CD4-positive, alpha-beta T cell treated with Interleukin-6 for 4 hours (primary cell): ENCODE results near the gene SHMT1.
A peak's percentile ranks its signal among the peaks of the same experiment; 100 is the strongest.
"Not testable (repeated sequence)": the region's sequence is repeated elsewhere in the genome, so short reads cannot be mapped to it uniquely, and the experiment has no call there.

Experiments
- DNase-seq: peaks from one replicate; pipeline ENCODE4 v3.0.0-alpha.2; 2020; ENCODE audit warnings: mixed read lengths

The SHMT1 gene

GRCh38 chr17:18363101-18364049 is at the start of gene SHMT1:
Gene SHMT1 (minus strand): TSS chr17:18363550. CDS start chr17:18355981, 7,569 bp downstream.
- peak; percentile 93 for DNase-seq

- not testable (repeated sequence) for DNase-seq
These were observed 48.7 kb upstream of the SHMT1 start for GRCh38 chr17:18412001-18412538.

GRCh38 chr17:18411377-18411864 is 48.1 kb upstream of the SHMT1 start:
- DNase-seq, result peak; percentile 18

DNA sequence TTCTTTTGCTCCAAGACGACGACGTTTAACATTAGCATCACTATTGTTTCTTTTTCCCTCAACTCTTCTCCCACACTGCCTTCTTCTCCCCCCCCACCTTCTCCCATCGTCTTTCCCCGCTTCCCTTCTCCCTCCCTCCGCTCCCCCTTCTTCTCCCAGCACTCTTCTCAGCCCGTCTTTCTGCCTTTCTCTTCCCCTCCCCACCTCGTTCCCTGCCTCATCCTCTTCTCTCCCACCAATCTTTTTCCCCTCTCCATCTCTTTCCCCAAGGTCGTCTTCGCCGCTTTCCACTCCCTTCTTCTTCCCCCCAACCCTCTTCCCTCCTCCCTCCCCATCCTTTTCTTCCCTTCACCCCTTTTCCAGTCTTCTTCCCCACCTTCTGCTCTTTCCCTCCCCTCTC is 47.4 kb upstream of the SHMT1 start:
- DNase-seq, result not testable (repeated sequence)

GRCh38 chr17:18409321-18409720 is 46.0 kb upstream of the SHMT1 start:
- not testable (repeated sequence) for DNase-seq

GRCh38 chr17:18408906-18409305 is 45.6 kb upstream of the SHMT1 start:
- DNase-seq, result not testable (repeated sequence)

- not testable (repeated sequence) for DNase-seq
These were observed 40.3 kb upstream of the SHMT1 start for GRCh38 chr17:18403604-18404003.

- not testable (repeated sequence) for DNase-seq
These were observed 39.8 kb upstream of the SHMT1 start for GRCh38 chr17:18403166-18403565.

GRCh38 chr17:18401872-18402590 is 38.7 kb upstream of the SHMT1 start:
- DNase-seq, result not testable (repeated sequence)

DNA sequence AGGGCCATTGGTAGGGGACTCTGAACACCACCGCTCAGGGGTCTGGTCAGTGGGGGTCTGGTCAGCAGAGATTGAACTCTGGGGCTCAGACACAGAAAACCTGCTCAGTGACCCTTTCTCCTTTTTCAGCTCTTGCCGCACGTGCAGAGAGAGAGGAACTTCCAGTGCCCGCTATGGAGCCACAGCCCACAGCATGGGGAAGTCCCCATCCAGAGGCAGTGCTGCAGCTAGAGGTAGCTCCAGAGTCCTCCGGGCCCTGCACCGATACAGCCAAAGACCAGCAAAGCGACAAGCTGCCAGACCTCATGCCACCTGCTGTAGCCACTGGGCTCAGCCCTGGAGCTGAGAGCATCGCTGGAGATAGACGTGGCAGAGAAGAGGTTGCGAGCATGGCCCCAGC is 25.4 kb upstream of the SHMT1 start:
- DNase-seq, result not testable (repeated sequence)

- DNase-seq, result not testable (repeated sequence)
These were observed 24.9 kb upstream of the SHMT1 start for GRCh38 chr17:18388266-18388665.

DNA sequence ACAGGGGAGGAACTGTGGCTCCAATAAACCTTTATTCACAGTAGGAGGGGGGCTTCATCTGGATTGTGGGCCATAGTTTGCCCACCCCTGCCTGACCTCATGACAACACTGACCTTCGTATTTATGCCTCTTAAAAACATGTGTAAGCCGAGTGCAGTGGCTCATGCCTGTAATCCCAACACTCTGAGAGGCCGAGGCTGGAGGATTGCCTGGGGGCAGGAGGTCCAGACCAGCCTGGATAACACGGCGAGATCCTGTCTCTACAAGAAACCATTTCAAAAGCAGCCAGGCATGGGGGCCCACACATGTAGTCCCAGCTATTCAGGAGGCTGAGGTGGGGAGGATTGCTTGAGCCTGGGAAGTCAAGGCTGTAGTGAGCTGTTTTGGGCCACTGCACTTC is 24.2 kb upstream of the SHMT1 start:
- not testable (repeated sequence) for DNase-seq

DNA sequence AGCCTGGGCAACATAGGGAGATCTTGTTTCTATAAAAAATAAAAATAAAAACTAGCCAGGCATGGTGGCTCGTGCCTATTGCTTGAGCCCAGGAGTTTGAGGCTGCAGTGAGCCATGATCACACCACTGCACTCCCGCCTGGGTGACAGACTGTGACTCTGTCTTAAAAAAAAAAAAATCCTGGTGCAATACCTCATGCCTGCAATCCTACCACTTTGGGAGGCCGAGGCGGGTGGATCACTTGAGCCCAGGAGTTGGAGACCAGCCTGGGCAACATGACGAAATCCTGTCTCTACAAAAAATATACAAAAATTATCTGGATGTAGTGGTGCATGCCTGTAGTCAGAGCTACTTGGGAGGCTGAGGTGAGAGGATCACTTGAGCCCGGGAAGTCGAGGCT is 20.9 kb upstream of the SHMT1 start:
- not testable (repeated sequence) for DNase-seq

DNA sequence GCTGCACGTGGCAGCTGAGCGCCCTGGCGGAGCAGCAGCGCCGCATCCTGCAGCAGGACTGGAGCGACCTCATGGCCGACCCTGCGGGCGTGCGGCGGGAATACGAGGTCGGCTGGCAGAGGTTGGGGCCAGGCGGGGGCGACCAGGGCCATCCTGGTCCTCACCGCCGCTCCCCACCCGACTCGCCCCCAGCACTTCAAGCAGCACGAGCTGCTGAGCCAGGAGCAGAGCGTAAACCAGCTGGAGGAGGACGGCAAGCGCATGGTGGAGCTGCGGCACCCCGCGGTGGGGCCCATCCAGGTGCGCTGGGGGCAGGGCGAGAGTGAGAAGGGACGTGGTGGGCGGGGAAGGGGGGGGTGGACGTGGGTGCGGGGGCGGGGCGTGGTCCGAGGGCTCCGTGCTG is 19.7 kb upstream of the SHMT1 start:
- peak; percentile 43 for DNase-seq

- no peak for DNase-seq
These were observed 19.2 kb upstream of the SHMT1 start for GRCh38 chr17:18382441-18383078.

GRCh38 chr17:18381953-18382245 is 18.5 kb upstream of the SHMT1 start:
- DNase-seq, result no peak

- no peak for DNase-seq
These were observed 18.0 kb upstream of the SHMT1 start for GRCh38 chr17:18381158-18381952.

GRCh38 chr17:18380471-18381157 is 17.3 kb upstream of the SHMT1 start:
- no peak for DNase-seq

DNA sequence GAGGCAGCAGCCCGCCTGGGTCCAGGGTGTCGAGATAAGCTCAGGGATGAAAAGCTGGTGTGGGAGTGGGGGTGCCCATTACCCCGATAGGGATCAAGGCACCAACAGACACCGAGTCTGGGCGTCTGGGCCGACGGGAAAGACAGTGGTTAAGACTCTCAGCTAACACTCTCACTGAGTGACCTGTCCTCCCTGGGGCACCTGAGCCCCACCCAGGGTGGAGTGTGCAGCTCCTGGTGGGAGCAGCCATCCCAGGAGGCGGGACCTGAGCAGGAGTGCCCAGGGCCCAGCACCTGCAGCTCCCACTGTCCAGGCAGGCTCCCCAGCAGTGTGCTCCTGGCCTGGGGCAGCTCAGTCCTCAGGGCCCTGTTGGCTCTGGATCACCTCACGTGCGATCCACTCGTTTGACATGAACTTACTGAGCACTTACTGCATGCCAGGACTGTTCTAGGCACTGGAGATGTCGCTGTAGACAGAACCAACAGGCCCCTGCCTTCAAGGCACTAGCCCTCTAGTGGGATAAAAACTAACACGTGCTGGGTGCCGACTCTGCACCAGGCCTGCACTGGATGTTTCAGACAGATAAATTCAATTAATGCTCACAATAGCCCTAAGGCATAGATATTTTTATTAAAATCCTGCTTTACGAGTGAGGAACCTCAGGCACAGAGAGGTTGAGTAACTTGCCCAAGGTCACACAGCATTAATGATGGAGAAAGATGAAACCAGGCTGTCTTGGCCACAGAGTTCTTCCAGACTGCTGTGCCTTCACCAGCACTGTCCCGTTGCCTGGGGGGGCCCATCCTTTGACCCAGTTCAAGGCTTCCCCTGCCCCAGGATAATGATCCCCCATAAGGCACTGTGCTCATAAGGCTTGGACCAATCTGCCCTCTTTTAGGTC is 16.1 kb upstream of the SHMT1 start:
- DNase-seq, result no peak

DNA sequence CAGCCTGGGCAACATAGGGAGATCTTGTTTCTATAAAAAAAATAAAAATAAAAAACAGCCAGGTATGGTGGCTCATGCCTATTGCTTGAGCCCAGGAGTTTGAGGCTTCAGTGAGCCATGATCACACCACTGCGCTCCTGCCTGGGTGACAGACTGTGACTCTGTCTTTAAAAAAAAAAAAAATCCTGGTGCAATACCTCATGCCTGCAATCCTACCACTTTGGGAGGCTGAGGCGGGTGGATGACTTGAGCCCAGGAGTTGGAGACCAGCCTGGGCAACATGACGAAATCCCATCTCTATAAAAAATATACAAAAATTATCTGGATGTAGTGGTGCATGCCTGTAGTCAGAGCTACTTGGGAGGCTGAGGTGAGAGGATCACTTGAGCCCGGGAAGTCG is 15.3 kb upstream of the SHMT1 start:
- DNase-seq, result not testable (repeated sequence)

DNA sequence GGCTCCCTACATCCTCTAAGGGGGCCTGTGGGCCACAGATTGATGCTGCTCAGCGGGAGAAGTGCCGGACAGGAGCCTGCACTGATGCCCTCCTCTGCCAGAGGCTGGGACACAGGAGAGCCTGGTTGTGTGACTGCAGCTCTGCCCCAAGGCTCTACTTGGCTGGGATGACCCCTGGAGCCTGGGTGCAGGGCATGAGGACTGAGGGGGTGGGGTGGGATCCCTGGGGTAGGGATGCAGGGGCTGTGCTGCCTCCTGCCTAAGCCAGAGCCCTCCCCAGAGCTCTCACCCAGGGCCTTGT is 14.8 kb upstream of the SHMT1 start:
- DNase-seq, result no peak
